GM12878 (cell line): Measurements from ENCODE around the gene SLC6A7. TPM values are rescaled to one million over a fixed set of nuclear protein-coding genes. Genes with fewer than 3 reads are reported as not detected.

ENCODE experiments used
- ATAC-seq: fragments of 200-7000 bp; cut with Tn5 transposase; 3 replicates; pipeline ENCODE4 v1.9.1; 2020; ENCODE audit warnings: mild to moderate bottlenecking, moderate library complexity
- BruUV-seq: library from RNA; stranded (reverse); fragments of 400-500 nt; replicated peaks from 2 replicates; lab custom pipeline; 2021; lab: Mats Ljungman, UMichigan
- CTCF ChIA-PET: fragments of 300-600 bp; sonication (Branson Sonifier 250); formaldehyde crosslinking; extraction: SDS; loops from one replicate; lab custom pipeline; 2021; ENCODE audit warnings: inconsistent platforms; lab: Yijun Ruan, JAX
- POLR2A ChIA-PET: fragments of 350-600 bp; formaldehyde crosslinking; extraction: SDS; loops from one replicate; lab custom pipeline; 2021; ENCODE audit warnings: inconsistent platforms; lab: Charles Lee
- RAD21 ChIA-PET: fragments of 300-600 bp; sonication (Branson Sonifier 250); formaldehyde crosslinking; loops from one replicate; lab custom pipeline; 2023; ENCODE audit warnings: antibody characterized with exemption; ENCODE audit not compliant: unreplicated experiment; lab: Charles Lee
- SMC1A ChIA-PET: fragments of 300-600 bp; sonication (Branson Sonifier 250); formaldehyde crosslinking; loops from one replicate; lab custom pipeline; 2023; ENCODE audit not compliant: unreplicated experiment, uncharacterized antibody; lab: Charles Lee
- DNase-seq: peaks from one replicate; pipeline ENCODE4 v3.0.0-alpha.2; 2011; ENCODE audit warnings: low read depth, low spot score
- FAIRE-seq: peaks from 3 replicates; lab custom pipeline; 2011; peaks lifted over from hg19 to GRCh38; lab: Jason Lieb, UNC
- H2AFZ ChIP-seq: 2 replicates; pipeline ENCODE4 v1.6.0; 2011; ENCODE audit warnings: low read depth, low read length, control low read depth; ENCODE audit not compliant: control insufficient read depth
- H3K27ac ChIP-seq: 2 replicates; pipeline ENCODE4 v1.5.1; 2011; ENCODE audit warnings: control low read depth; ENCODE audit not compliant: control insufficient read depth, insufficient read depth
- H3K27me3 ChIP-seq, 2 experiments: replicated peaks in 1 of 2; 2 replicates each; pipeline versions ENCODE4 v1.6.0 to v1.6.1; 2011; ENCODE audit warnings: low read length in 1 of 2; ENCODE audit not compliant: control insufficient read depth in 2 of 2, insufficient read depth in 2 of 2
- H3K36me3 ChIP-seq, 2 experiments: 2 replicates each; pipeline ENCODE4 v1.5.1; 2011; ENCODE audit warnings: low read length in 1 of 2; ENCODE audit not compliant: control insufficient read depth in 2 of 2, insufficient read depth in 2 of 2
- H3K4me1 ChIP-seq: 2 replicates; pipeline ENCODE4 v1.6.1; 2011; ENCODE audit warnings: mild to moderate bottlenecking, low read length, moderate library complexity, mixed read lengths; ENCODE audit not compliant: control insufficient read depth, insufficient read depth
- H3K4me2 ChIP-seq: 2 replicates; pipeline ENCODE4 v1.6.0; 2011; ENCODE audit warnings: control low read depth; ENCODE audit not compliant: control insufficient read depth, insufficient read depth
- H3K4me3 ChIP-seq: fragments of 200-600 bp; sonication (generic); 2 replicates; pipeline ENCODE4 v1.5.1; 2016
- H3K79me2 ChIP-seq: 2 replicates; pipeline ENCODE4 v1.6.0; 2011; ENCODE audit warnings: low read length; ENCODE audit not compliant: control insufficient read depth, insufficient read depth
- H3K9ac ChIP-seq: 2 replicates; pipeline ENCODE4 v1.8.0; 2011; ENCODE audit warnings: low read length, control low read depth, mixed read lengths; ENCODE audit not compliant: control insufficient read depth, insufficient read depth
- H3K9me3 ChIP-seq: replicated peaks from 3 replicates; pipeline ENCODE4 v1.5.1; 2011; ENCODE audit warnings: mild to moderate bottlenecking, low read length; ENCODE audit not compliant: control insufficient read depth, insufficient read depth
- H4K20me1 ChIP-seq: 2 replicates; pipeline ENCODE4 v1.6.0; 2011; ENCODE audit not compliant: control insufficient read depth, insufficient read depth
- CTCF ChIP-seq, 3 experiments: IDR thresholded peaks in 2 of 3; conservative IDR thresholded peaks in 1 of 3; 2 replicates each; pipeline ENCODE4 v1.5.1; 2011; ENCODE audit warnings: low read depth in 3 of 3, low read length in 3 of 3, mild to moderate bottlenecking in 3 of 3, control low read depth in 2 of 3, moderate library complexity in 2 of 3, inconsistent platforms in 1 of 3, mixed read lengths in 1 of 3; ENCODE audit not compliant: control insufficient read depth in 2 of 3, insufficient read depth in 1 of 3; ENCODE audit errors: extremely low read depth in 1 of 3
- ETV6 ChIP-seq, 2 experiments: fragments of 450-650 bp in 1 of 2; IDR thresholded peaks in 1 of 2; conservative IDR thresholded peaks in 1 of 2; 2 replicates each; pipeline ENCODE4 v1.6.1; 2014; ENCODE audit warnings: antibody characterized with exemption in 1 of 2, borderline replicate concordance in 1 of 2, low read depth in 1 of 2, mild to moderate bottlenecking in 1 of 2, moderate library complexity in 1 of 2
- IKZF1 ChIP-seq: fragments of 450-650 bp; conservative IDR thresholded peaks from 2 replicates; pipeline ENCODE4 v1.6.1; 2017; ENCODE audit warnings: antibody characterized with exemption, mild to moderate bottlenecking
- MXI1 ChIP-seq: fragments of 150-350 bp; IDR thresholded peaks from 2 replicates; pipeline ENCODE4 v1.6.1; 2011; ENCODE audit warnings: low read depth, mild to moderate bottlenecking, inconsistent platforms, low read length, improper control_type of control experiment
- NBN ChIP-seq: fragments of 450-650 bp; IDR thresholded peaks from 2 replicates; pipeline ENCODE4 v1.6.1; 2016
- POU2F2 ChIP-seq: IDR thresholded peaks from 3 replicates; pipeline ENCODE4 v1.6.1; 2011; ENCODE audit warnings: low read depth, mild to moderate bottlenecking, low read length, borderline replicate concordance
- SMARCA5 ChIP-seq: fragments of 450-650 bp; IDR thresholded peaks from 2 replicates; pipeline ENCODE4 v1.6.1; 2017; ENCODE audit warnings: mild to moderate bottlenecking
- WGBS: methylation state at CpG from one replicate; pipeline ENCODE4 v1.1.6; 2016; ENCODE audit warnings: low lambda C conversion rate; ENCODE audit not compliant: insufficient replicate concordance, insufficient coverage; ENCODE audit errors: missing lambda C conversion rate; 5-methylcytosine and 5-hydroxymethylcytosine counted together
- in situ Hi-C: fragments of 300-500 bp; cut with MboI; formaldehyde crosslinking; loops from 9 replicates; pipeline ENCODE4 v1.14.3; 2018; ENCODE audit warnings: mixed read lengths
- intact Hi-C: fragments of 100-400 bp; cut with micrococcal nuclease; formaldehyde crosslinking; loops from one replicate; pipeline ENCODE4 v1.14.2; 2022; ENCODE audit not compliant: unreplicated experiment
- polyA plus RNA-seq, 11 experiments: library from polyadenylated mRNA; depleted of rRNA in 4 of 11; unstranded in 6 of 11; stranded (reverse) in 5 of 11; fragments of >200 nt; fragmentation: Nextera tagmentation in 4 of 11; fragmentation: Illumina TruSeq in 1 of 11; extraction: Ambion mirVana in 4 of 11; extraction: Trizol in 1 of 11; gene quantifications; 1 replicate in 1 of 11; 2 replicates in 10 of 11; pipeline versions ENCODE4 v1.2.1 to v1.2.3, GENCODE V29; 2011 to 2016; ENCODE audit warnings: inconsistent platforms in 2 of 11, missing spikeins in 2 of 11, low read depth in 1 of 11
- total RNA-seq, 4 experiments: library from RNA; depleted of rRNA in 3 of 4; stranded (reverse); fragments of >200 nt in 3 of 4; fragmentation: Illumina TruSeq in 1 of 4; extraction: Trizol in 1 of 4; gene quantifications; 2 replicates each; pipeline versions ENCODE4 v1.2.1 to v1.2.3, GENCODE V29; 2013 to 2021

SLC6A7 gene
- total and polyA plus RNA-seq, 10 of the 15 experiments (the other 5 are each of a cell fraction or from before 2014, with no cell fraction given): 0.01 to 0.15 (median 0.06) TPM; not detected in 7

- peak in 1 of 3 experiments; percentile 7; a peak in 1 of 6 replicates for TF ChIP-seq CTCF (IDR thresholded peaks at IDR 0.05 in 2 of 3, conservative IDR thresholded peaks at IDR 0.05 in 1 of 3; ENCODE audit: control insufficient read depth in 2 of 3, extremely low read depth in 1 of 3, insufficient read depth in 1 of 3, low read depth in 3 of 3, low read length in 3 of 3)
- no peak for TF ChIP-seq SMARCA5
- peak; percentile 24; the same call in 1 of the 2 replicates for TF ChIP-seq NBN
- peak; percentile 79 for TF ChIP-seq IKZF1
- TF ChIP-seq POU2F2: 0 out of 3 replicates have a peak, but pooled peaks have one; percentile 28
- TF ChIP-seq, all 136 proteins: peak for 9
Measured at GRCh38 chr5:150153957-150154617, 35.8 kb upstream of the SLC6A7 start (continued).

- no peak overlapping the region for H3K4me3 ChIP-seq
- no peaks in the 10 kb centered on the region for H4K20me1 ChIP-seq
- H3K4me2 ChIP-seq: peak overlapping the region; percentile 19; the same call in 1 of the 2 replicates
- H3K27me3 ChIP-seq: no peaks in the 10 kb centered on the region
- no peak for FAIRE-seq
- no peaks in the 10 kb centered on the region for H3K79me2 ChIP-seq
- H3K36me3 ChIP-seq: no peaks in the 10 kb centered on the region
- H3K9ac ChIP-seq: no peak overlapping the region
- CTCF ChIA-PET: interaction anchor here (0.9 to 3.4 kb wide), 4 partner anchors 9 to 21 kb away, joined by 4 to 13 read pairs (median 8); no protein-coding TSS in a partner anchor
- 14% methylated on average over 6 of the region's 7 CpGs for WGBS
- in situ Hi-C loops: no loop called here
- RAD21 ChIA-PET: interaction anchor here (3.1 kb wide), 1 partner anchor 9 kb away, joined by 13 read pairs; no protein-coding TSS in a partner anchor
- no peak overlapping the region for H3K27ac ChIP-seq
- no peaks in the 10 kb centered on the region for H3K9me3 ChIP-seq
- TF ChIP-seq IKZF1 (0 out of 2 replicates have a peak, but pooled peaks have one; percentile 2), MXI1 (0 out of 2 replicates have a peak, but pooled peaks have one; percentile 28), ETV6 (conservative IDR thresholded peaks at IDR 0.05 in 1 of 2, IDR thresholded peaks at IDR 0.05 in 1 of 2; ENCODE audit: borderline replicate concordance in 1 of 2, low read depth in 1 of 2) (no peak)
- H2AFZ ChIP-seq: no peak overlapping the region
- DNase-seq: no peak
- no TSS peak for BruUV-seq
- peak; percentile 3; the same call in 1 of the 3 replicates for ATAC-seq
- H3K4me1 ChIP-seq: peaks cover 4% of the 10 kb centered on the region
- POLR2A ChIA-PET: no interaction called here
- SMC1A ChIA-PET: interaction anchor here (1.0 to 1.4 kb wide), 3 partner anchors 16 to 63 kb away, joined by 3 to 4 read pairs (median 3); no protein-coding TSS in a partner anchor
- intact Hi-C loops: no loop called here
Measured at GRCh38 chr5:150154618-150155128, 35.2 kb upstream of the SLC6A7 start.
